DMS153 (cell line): ENCODE results near the gene TRPM4.
A peak's percentile ranks its signal among the peaks of the same experiment; 100 is the strongest.
"Not testable (repeated sequence)": the region's sequence is repeated elsewhere in the genome, so short reads cannot be mapped to it uniquely, and the experiment has no call there.

Experiments used
- DNase-seq: peaks from one replicate; lab custom pipeline; 2025; lab: John Stamatoyannopoulos, UW

The TRPM4 gene

GRCh38 chr19:49190781-49191180 lies 33.2 kb downstream of the TRPM4 start:
- no peak for DNase-seq

DNA sequence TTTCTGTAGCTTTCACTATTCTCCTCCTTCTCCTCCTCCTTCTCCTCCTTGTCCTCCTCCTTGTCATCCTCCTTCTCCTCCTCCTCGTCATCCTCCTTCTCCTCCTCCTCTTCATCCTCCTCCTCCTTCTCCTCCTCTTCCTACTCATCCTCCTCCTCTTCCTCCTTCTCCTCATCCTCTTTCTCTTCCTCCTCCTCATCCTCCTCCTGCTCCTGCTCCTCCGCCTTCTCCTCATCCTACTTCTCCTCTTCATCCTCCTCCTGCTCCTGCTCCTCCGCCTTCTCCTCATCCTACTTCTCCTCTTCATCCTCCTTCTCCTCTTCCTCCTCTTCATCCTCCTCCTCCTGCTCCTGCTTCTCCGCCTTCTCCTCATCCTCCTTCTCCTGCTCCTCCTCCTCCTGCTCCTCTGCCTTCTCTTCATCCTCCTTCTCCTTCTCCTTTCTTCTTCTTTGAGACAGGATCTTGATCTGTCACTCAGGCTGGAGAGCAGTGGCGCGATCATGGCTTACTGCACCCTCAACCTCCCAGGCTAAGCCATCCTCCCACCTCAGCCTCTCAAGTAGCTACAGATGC lies 36.3 kb downstream of the TRPM4 start:
- no peak for DNase-seq

DNA sequence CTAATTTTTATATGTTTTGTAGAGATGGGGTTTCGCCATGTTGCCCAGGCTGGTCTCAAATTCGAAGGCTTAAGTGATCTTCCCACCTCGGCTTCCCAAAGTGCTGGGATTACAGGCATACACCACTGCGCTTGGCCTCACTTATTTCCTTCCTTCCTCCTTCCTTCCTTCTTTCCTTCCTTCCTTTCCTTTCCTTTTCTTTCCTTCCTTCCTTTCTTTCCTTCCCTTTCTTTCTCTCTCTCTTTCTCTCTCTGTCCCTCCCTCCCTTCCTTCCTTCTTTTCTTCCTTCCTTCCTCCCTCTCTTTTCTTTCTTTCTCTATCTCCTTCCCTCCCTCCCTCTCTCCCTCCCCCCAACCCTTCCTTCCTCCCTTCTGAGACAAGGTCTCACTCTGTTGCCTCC lies 36.8 kb downstream of the TRPM4 start:
- DNase-seq, result no peak

- peak; percentile 34 for DNase-seq
These were observed 39.1 kb downstream of the TRPM4 start for GRCh38 chr19:49196527-49197240.

GRCh38 chr19:49200238-49200862 lies 42.8 kb downstream of the TRPM4 start:
- DNase-seq, result no peak

- DNase-seq, result no peak
These were observed 43.5 kb downstream of the TRPM4 start for GRCh38 chr19:49201042-49201441.

GRCh38 chr19:49205114-49205513 lies 47.5 kb downstream of the TRPM4 start:
- DNase-seq, result no peak

DNA sequence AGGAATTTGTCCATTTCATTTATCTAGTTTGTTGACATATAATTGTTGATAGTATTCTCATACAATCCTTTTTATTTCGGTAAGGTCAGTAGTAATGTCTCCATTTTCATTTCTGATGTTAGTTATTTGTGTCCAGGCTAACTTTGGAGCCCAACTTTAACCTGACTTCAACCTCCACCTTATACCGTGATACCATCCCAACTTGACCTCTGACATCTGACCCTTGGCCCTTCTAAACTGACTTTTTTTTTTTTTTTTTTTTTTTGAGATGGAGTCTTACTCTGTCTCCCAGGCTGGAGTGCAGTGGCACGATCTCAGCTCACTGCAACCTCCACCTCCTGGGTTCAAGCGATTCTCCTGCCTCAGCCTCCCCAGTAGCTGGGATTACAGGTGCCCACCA lies 51.9 kb downstream of the TRPM4 start:
- DNase-seq, result not testable (repeated sequence)

DNA sequence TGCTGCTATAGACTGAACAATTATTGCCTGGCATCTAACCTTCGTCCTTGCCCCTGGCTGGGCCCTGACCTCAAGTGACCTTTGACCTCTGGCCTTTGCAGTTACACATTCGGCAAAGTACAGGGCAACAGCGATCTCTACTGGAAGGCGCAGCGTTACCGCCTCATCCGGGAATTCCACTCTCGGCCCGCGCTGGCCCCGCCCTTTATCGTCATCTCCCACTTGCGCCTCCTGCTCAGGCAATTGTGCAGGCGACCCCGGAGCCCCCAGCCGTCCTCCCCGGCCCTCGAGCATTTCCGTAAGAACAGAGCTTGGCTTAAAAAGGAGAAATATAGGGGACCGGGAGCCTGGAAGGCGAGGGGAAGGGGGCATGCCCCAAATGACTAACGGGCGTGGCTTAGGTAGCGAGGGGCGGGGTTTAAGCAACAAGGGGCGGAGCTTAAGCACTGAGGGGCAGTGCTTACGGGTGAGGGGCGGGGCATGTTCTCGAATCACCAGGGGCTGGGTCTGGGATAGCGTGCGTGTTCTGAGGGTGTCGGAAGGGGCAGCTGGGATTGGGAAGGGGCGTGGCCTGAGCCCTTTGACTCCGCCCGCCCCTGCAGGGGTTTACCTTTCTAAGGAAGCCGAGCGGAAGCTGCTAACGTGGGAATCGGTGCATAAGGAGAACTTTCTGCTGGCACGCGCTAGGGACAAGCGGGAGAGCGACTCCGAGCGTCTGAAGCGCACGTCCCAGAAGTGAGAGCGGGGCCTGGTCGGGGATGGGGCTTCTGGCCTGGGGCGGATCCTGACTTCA lies 52.7 kb downstream of the TRPM4 start:
- no peak for DNase-seq

GRCh38 chr19:49210901-49211451 lies 53.4 kb downstream of the TRPM4 start:
- DNase-seq, result no peak

DNA sequence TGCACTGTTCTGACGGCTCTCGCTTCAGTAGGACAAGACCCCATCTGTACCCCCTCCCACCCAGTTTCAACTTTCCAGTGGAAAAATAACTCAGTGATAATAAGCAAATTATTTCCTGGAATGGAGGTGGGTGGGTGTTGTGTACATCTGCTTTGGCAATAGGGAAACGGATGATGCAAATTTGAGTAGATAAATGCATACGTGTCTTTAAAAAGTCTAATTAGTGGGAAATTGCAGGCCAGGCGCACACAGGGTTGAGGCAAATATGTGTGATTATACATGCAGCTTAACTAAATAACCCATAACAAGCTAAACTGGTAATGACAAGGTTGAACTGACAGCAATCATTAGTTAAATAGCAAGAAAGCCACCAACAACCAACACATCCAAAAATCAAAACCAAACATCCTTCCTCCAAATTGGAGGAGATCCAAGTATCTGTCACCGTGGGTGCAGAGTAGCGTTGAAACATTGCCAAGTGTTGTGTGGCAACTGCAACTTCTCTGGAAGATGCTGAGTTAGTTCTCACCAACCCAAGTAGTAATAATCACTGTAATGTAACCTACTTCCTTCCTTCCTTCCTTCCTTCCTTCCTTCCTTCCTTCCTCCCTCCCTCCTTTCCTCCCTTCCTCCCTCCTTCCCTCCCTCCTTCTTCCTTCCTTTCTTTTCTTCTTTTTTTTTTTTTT lies 54.6 kb downstream of the TRPM4 start:
- DNase-seq, result no peak

GRCh38 chr19:49213791-49214190 lies 56.2 kb downstream of the TRPM4 start:
- no peak for DNase-seq

DNA sequence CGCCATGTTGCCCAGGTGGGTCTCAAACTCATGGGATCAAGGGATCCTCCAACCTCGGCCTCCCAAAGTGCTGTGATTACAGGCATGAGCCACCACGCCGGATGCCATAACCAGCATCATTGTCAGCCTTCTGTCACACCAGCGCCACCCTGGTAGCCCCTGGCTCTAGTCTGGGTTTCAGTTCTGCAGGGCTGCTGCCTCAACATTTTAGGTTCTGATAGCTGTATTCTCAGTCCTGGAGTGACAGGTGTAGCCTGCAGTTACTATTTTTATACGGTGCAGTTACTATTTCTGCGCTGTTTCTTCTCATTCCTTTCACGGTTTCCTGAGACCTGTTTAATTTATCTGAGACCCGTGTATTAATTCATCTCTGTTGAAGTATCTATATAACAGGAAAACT lies 57.1 kb downstream of the TRPM4 start:
- DNase-seq, result no peak

- DNase-seq, result no peak
These were observed 58.5 kb downstream of the TRPM4 start for GRCh38 chr19:49216071-49216470.

- DNase-seq, result no peak
These were observed 59.8 kb downstream of the TRPM4 start for GRCh38 chr19:49217382-49217781.

DNA sequence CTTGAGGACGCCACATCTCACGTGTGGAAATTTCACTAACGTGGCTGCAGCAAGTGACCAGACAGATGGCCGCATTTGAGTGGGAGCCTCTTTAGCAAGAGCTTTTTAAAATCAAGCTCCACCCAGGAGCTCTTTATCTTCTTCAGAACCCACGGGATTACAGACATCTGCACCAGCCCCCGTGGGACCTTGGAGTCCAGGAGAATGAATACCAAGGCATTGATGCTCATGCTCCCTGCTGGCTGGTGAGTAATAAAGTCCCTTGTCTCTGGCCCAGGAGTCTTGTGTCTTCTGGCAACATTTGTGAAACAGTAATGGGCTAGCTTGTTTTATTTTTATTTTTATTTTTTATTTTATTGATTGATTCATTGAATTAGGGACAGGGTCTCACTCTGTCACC lies 64.4 kb downstream of the TRPM4 start:
- DNase-seq, result no peak

DNA sequence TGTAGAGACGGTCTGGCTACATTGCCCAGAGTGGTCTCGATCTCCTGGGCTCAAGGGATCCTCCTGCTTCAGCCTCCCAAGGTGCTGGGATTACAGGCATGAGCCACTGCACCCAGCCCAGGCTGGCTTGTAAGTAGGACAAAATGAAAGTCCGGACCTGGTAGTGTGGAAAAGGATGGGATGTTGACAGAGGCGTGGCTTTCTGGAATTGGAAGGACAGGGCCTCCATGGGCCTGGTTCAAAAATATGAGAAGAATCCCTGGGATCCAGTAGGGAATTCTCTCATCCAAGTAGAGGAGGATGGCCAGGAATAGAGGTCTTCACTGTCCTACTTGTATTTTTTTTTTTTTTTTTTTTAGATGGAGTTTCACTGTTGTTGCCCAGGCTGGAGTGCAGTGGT lies 64.9 kb downstream of the TRPM4 start:
- DNase-seq, result no peak

GRCh38 chr19:49223472-49223871 lies 65.9 kb downstream of the TRPM4 start:
- no peak for DNase-seq

- DNase-seq, result not testable (repeated sequence)
These were observed 66.8 kb downstream of the TRPM4 start for GRCh38 chr19:49224441-49224840.

DNA sequence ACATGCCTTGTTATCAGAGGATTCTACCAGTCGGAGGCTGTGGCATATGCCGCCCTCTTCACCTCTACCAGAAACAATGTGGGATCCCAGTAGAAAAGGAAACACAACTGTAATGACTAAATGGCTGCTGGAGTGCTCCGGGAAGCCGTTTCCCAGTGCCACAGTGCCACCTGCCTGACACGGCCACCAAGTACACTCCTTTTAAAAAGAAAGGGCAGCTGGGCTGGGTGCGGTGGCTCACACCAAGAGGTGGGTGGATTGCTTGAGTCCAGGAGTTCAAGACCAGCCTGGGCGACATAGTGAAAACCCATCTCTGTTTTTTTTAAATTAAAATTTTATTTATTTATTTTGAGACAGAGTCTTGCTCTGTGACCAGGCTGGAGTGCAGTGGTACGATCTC lies 67.3 kb downstream of the TRPM4 start:
- DNase-seq, result peak; percentile 55

GRCh38 chr19:49229416-49229815 lies 71.8 kb downstream of the TRPM4 start:
- DNase-seq, result no peak

- DNase-seq, result no peak
These were observed 73.8 kb downstream of the TRPM4 start for GRCh38 chr19:49231389-49231788.
